ENCODE measurements around the gene PRR29.
"Not testable (repeated sequence)": the region's sequence is repeated elsewhere in the genome, so short reads cannot be mapped to it uniquely, and the experiment has no call there.

Gene PRR29

GRCh38 chr17:63974594-63975192 lies 23.5 kb upstream of the PRR29 start:
- DNase-seq (ENCODE audit: low spot score) = no peak

GRCh38 chr17:63975541-63976092 lies 22.5 kb upstream of the PRR29 start:
- no peak for DNase-seq (ENCODE audit: low spot score)

GRCh38 chr17:63976702-63977101 lies 21.4 kb upstream of the PRR29 start:
- DNase-seq (ENCODE audit: low spot score) = no peak

DNA sequence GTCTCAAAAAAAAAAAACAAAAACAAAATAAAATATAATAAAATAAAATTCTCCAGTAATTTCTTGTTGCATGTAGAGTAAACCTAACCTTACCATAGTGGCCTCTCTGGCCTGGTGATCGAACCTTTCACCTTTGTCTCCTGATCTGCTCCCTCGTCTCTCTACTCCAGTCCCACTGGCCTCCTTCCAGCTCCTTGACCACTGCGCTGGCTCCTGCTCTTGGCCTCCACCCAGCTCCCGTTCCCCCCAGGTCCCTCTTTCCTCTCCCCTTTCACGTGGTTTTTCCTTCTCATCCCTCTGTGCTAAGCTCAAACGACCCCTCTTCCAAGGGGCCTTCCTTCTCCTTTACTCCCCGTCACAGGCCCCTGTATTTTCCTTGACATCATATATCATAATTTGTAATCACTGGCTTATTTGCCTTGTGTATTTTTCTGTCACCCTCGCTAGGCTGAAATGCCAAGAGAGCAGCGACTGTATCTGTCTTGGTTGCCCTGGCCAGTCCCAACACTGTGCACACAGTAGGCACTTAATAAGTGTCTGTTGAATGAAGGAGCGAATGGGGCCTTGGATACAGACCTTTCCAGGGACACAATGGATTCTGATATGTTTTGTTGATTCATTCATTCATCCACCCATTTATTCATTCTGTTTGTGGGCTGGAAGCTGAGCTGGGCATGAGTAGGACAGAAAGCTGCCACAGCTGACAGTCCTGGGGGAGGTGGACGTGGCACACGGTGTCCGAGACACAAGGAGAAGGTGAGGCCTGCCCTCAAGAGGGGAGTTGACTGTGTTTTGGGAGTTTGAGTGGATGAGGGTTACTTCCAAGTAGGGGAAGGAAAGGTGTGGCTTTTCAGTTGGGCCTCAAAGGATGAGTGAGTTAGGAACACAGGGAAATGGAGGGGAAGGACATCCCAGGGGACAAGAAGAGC lies 19.6 kb upstream of the PRR29 start:
- no peak for DNase-seq (ENCODE audit: low spot score)

GRCh38 chr17:63982641-63983040 lies 15.5 kb upstream of the PRR29 start:
- DNase-seq (ENCODE audit: low spot score) = not testable (repeated sequence)

GRCh38 chr17:63983320-63983719 lies 14.8 kb upstream of the PRR29 start:
- no peak for DNase-seq (ENCODE audit: low spot score)

DNA sequence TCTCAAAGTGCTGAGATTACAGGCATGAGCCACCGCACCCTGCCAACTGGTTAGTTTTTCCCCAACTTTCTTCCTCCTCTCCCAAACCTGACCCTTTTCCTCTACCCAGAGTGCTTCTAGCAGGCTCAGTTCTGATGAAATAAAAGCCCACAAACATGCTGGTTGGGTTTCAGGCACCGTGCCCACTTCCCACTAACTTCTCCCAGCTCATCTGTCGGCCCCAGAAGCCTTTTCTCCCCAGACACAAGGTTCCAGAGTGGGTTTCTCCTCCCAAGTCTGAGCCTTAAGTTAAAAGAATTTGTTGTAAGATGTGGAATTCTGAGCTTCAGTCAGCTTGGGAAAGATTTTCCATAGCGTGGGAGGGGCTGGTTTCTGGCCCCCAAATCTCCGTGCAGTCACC lies 13.9 kb upstream of the PRR29 start:
- no peak for DNase-seq (ENCODE audit: low spot score)

DNA sequence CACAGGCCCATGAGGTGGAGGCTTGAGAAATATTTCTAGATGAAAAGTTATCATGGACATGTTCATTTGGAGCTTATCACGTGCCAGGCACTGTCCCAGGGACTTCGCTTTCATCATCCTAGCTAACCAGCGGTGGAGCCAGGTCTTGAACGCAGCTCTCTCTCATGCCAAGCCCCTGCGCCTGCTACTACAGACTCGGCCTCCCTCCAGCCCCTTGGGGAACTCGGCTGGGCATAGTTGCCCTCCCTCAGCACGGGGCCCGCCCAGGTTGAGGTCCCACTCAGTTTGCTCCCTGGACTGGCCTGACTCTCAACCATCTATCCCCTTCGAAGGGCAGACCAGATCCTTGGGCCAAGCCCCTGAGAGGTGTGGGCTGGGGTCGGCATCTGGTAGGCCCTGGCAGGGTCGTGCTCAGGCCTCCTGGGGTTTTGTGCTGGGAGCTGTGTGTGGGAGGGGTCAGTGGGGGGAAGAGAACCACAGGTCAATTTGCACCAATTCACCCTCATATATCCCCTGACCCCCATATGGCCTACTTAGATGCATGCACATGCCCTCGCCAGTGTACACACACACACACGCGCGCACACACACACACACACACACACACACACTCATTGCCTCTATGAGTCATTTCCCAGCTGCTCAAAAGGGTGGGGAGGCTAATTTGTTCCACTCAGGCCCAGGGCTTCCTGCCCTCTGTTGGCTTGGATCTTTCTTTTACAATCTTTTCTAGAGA lies 13.3 kb upstream of the PRR29 start:
- no peak for DNase-seq (ENCODE audit: low spot score)

DNA sequence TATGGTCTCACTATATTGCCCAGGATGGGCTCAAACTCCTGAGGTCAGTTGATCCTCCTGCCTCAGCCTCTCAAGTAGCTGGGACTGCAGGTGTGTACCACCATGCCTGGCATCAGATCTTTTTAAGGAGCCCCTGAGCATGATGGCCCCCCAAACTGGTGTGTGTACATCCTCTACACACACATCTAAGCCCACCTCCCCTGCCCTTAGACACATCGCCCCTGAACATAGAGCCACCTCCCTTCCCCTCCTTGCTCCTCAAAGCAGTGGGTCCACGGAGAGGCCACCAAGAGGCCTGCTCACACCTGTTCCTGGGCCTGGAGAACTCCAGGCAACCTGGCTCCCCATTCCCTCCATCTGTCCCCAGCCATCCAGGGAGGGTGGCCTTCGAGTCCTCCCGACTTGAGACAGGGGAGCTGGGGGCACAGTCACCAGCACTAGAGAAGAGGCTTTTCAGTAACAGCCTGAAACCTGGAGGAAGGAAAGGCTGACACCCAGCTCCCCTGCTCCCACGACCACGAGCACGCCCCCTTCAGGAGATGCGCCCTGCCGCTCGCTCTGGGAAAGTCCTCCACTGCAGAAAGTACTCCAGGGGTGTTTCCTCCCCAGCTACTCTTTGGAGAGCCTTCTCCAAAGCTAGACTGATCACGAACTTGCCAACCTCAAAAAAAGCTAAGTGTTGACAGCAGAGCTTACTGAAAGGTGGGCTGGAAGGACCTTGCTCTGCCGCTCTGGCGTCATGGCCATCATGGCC lies 12.6 kb upstream of the PRR29 start:
- DNase-seq (ENCODE audit: low spot score) = no peak

DNA sequence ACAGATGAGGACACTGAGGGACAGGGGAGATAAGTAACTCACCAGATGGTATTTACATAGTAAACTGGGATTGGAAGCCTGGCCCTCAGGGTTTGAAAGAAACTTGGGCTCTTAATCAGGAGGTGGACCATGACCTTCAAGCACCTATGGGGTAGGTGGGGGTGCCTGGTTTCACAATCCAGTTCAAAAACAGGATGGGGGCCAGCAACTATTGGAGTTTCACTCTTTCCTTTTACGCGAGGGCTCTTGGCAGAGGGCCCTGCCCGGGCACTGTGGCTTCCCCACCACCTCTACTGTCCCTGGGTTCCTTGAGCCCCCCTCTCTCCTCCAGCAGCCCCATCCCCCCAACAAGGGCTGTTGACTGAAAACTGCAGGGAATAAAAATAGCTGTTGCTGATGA lies 11.3 kb upstream of the PRR29 start:
- DNase-seq (ENCODE audit: low spot score) = no peak

DNA sequence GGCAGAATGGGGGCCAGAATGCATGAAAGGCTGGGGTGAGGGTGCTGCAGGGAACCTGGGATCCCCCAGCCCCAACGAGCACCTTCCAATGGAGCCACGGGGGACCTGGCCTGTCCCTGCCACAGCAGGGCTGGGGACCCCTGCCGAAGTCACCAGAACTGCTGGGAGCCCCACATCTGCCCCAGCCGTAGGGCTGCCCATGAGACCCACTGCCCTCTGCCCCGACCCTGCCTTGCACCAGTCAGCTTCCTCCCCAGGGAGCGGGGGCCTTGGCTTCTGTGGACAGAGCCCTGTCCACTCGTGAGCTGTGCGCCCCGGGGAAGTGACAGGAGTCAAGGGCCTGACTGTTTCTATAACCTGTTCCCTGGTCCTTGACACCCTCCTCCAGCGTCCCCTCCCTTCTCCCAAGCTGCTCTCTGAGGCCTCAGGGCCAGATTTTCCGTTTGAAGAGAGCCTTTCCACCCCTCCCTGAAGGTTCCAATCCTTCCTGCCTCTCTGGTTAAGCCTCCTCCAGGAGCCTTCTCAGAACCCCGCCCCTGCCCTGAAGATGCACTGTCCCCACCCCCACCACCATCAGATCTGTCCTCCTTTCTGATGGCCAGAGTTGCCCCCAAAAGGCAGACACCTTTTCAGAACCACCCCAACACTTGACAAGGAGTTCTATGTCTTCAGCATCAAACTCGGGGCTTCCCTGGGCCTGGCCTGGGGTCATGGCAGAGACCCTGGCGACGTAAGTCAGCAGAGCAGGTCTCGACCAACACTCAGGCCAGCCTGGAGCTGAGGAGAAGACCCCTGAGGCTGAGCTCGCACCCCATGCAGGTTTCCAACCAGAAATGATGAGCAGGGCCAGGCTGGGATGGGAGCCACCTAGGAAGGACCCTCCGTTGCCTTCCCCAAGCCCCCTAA lies 10.7 kb upstream of the PRR29 start:
- DNase-seq (ENCODE audit: low spot score) = no peak

GRCh38 chr17:63988127-63988478 lies 10.0 kb upstream of the PRR29 start:
- no peak for DNase-seq (ENCODE audit: low spot score)

DNA sequence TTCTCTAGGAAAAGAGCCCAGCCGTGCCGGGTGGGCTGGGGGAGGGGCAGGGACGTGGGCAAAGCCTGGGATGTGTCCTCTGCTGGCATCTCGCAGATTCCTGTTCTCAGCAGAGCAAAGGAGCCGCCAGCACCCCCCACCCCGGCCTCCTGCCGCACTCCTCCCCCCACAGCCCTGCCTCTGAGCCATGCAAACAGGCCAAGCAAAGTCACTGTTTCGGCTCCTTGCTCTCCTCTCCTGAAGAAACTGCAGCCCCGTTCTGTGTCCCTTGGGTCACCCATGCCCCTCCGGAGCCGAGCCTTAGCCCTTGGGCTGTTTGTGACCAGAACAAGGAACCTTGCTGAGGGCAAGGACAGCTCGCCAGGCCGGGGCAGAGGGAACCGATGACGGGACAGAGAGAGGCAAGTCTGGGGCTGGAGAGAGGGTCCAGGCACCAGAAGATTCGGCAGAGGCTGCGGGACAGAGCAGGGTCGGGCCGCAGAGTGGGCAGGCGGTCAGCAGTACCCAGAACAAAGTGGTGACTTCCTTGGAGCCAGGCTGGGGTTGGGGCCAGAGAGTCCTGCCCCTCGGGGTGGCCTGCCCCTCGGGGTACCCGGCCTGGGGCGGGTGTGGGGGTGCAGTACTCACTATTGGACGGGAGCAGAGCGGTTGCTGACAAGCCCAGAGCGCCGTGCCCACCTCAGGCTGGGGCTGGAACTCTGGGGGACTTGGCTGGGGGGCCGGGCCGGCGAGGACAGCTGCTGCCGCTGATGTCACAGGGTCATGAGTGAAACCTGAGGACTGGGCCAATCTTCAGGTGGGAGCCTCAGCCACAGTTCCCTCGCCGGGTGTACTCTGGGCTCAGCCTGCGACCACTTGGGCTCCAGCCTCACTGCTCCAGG lies 9.2 kb upstream of the PRR29 start:
- no peak for DNase-seq (ENCODE audit: low spot score)

DNA sequence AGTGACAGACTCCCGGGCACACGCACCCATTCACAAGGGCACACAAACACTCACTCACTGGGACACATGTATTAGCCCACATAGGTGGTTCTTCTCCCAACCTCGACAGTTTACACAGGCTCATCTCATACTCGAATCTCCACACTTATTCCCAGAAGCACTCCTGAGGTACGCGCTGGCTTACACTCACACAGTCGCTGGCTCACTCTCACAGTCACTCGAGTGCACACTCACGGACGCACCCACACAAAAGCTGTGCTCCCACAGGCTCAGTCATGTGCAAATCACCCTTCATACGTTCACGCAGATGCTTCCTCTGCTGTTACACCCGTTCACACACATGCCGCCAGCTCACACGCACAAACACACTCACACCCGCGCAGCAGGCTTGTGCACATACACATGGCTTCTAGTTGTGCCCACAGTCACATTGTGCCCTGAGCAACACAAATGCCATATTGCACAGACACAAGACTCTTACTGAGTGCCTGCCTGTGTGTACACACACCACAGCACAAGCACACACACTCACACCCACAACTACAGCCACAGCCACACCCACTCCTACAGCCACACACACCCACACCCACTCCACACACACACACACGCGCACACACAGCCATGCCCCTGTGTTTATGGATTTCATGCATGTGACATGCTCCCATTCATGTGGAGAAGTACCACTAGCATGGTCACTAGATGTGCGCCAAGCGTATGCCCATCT lies 8.4 kb upstream of the PRR29 start:
- no peak for DNase-seq (ENCODE audit: low spot score)

- no peak for DNase-seq (ENCODE audit: low spot score)
Observed at GRCh38 chr17:63991611-63992010, 6.5 kb upstream of the PRR29 start.

GRCh38 chr17:63993368-63993985 lies 4.7 kb upstream of the PRR29 start:
- DNase-seq (ENCODE audit: low spot score) = no peak

DNA sequence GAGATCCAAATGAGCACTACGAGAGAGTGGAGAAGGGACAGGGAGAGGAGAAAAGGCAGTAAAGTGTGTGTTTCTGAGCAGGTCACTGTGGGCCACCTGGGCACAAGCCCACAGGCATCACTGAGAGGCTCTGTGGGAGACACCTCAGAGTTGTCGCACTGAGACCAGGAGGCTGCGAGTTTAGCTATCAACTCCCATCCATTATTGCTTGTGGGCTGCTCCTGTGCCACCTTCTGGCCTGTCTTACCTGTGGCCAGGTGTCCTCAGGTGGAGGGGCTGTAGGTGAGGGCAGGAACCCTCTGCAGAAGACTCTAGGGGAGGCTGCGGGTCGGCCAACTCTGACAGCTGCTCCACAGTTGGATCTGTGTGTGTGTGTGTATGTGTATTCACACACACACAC lies 2.5 kb upstream of the PRR29 start:
- no peak for DNase-seq (ENCODE audit: low spot score)

DNA sequence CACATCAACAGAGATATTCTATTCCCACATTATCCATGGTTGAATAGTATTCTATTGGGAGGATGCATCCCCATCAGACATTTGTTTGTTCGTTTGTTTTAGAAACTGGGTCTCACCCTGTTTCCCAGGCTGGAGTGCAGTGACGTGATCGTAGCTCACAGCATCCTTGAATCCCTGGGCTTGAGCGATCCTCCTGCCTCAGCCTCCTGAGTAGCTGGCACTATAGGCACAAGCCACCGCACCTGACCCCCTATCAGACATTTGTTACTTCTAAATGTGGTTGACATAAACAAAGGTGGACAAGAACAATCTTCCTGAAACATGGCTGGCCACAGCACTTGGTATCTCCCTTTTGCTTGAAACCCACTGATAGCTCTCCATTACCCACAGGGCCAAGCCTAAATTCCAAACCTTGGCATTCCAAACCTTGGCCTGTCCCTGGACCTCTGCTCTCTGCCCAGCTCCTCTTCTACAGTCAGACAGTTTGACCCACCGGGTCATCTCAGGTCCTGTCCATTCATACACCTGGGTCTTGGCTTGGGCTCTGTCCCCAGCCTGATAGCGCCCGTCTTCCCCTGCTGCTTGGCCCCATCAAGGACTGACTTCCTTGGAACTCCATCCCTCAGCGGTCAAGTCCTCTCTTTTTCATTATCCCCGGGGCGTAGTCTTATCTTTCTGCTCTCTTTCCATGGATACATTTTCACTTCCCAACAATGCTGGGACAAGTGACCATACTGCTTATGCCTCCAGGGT lies 1.5 kb upstream of the PRR29 start:
- DNase-seq (ENCODE audit: low spot score) = no peak
